ENCODE data around the gene SIRT3.
"Not testable (repeated sequence)": the region's sequence is repeated elsewhere in the genome, so short reads cannot be mapped to it uniquely, and the experiment has no call there.

The SIRT3 gene

GRCh38 chr11:221998-222789, 13.9 kb downstream of the SIRT3 start:
- CTCF ChIA-PET: interaction anchor here (1.2 to 2.5 kb wide), 3 partner anchors 10 to 29 kb away, joined by 3 to 9 read pairs (median 3); no protein-coding TSS in a partner anchor
- POLR2A ChIA-PET: no interaction called here
- DNase-seq (ENCODE audit: extremely low spot score): no peak
- TF ChIP-seq CTCF (IDR thresholded peaks at IDR 0.05; ENCODE audit: control extremely low read depth, extremely low read depth, low read depth, missing control alignments): no peak

GRCh38 chr11:221539-221938, 14.6 kb downstream of the SIRT3 start:
- ChIA-PET CTCF (interaction anchor here (1.2 to 2.5 kb wide), 2 partner anchors 10 to 30 kb away, joined by 3 to 9 read pairs; no protein-coding TSS in a partner anchor), POLR2A (no interaction called here)
- no peak for DNase-seq (ENCODE audit: extremely low spot score)
- no peak for TF ChIP-seq CTCF (IDR thresholded peaks at IDR 0.05; ENCODE audit: control extremely low read depth, extremely low read depth, low read depth, missing control alignments)

- POLR2A ChIA-PET; DNase-seq (ENCODE audit: extremely low spot score): not testable (repeated sequence)
- CTCF ChIA-PET: interaction anchor here (1.2 to 2.5 kb wide), 2 partner anchors 9 to 30 kb away, joined by 3 to 9 read pairs; no protein-coding TSS in a partner anchor
Observed at GRCh38 chr11:220641-221215, 15.4 kb downstream of the SIRT3 start.

- CTCF ChIA-PET: interaction anchor here (1.4 kb wide), 3 partner anchors 10 to 33 kb away, joined by 5 to 7 read pairs (median 5); no protein-coding TSS in a partner anchor
- no peak for TF ChIP-seq CTCF (IDR thresholded peaks at IDR 0.05; ENCODE audit: control extremely low read depth, extremely low read depth, low read depth, missing control alignments)
- POLR2A ChIA-PET: interaction anchor here (0.5 kb wide), 1 partner anchor 140 kb away, joined by 7 read pairs; no protein-coding TSS in a partner anchor
Observed at GRCh38 chr11:218815-219593, 17.1 kb downstream of the SIRT3 start.

GRCh38 chr11:217704-218103, 18.4 kb downstream of the SIRT3 start:
- ChIA-PET POLR2A (no interaction called here), CTCF (interaction anchor here (1.4 to 3.4 kb wide), 3 partner anchors 17 to 144 kb away, joined by 4 to 11 read pairs (median 7); no protein-coding TSS in a partner anchor)
- no peak for TF ChIP-seq CTCF (IDR thresholded peaks at IDR 0.05; ENCODE audit: control extremely low read depth, extremely low read depth, low read depth, missing control alignments)
- no peak for DNase-seq (ENCODE audit: extremely low spot score)

More at GRCh38 chr11:218815-219593, 17.1 kb downstream of the SIRT3 start:
- DNase-seq (ENCODE audit: extremely low spot score): no peak

- DNase-seq (ENCODE audit: extremely low spot score): no peak
- CTCF ChIA-PET: interaction anchor here (1.1 to 3.4 kb wide), 7 partner anchors 9 to 146 kb away, joined by 3 to 11 read pairs (median 3); partner anchors contain the start of genes BET1L and RIC8A
- POLR2A ChIA-PET: interaction anchor here (0.5 to 1.8 kb wide), 4 partner anchors 9 to 57 kb away, joined by 3 to 5 read pairs (median 3); partner anchors contain the start of genes BET1L and RIC8A
- no peak for TF ChIP-seq CTCF (IDR thresholded peaks at IDR 0.05; ENCODE audit: control extremely low read depth, extremely low read depth, low read depth, missing control alignments)
Observed at GRCh38 chr11:216081-216974, 19.8 kb downstream of the SIRT3 start.
